Peyer's patch (tissue), 4 donors: ENCODE results near the gene ARHGAP24.
"Not testable (repeated sequence)": the region's sequence is repeated elsewhere in the genome, so short reads cannot be mapped to it uniquely, and the experiment has no call there.

ENCODE experiments used
- POLR2A ChIP-seq, 2 donors: fragments of 450-650 bp; IDR thresholded peaks; one replicate each; pipeline ENCODE4 v1.5.1; 2017; ENCODE audit warnings: antibody characterized with exemption in 2 of 2, mild to moderate bottlenecking in 2 of 2, moderate library complexity in 2 of 2
- TF ChIP-seq, protein P1 (sequence below), 6 experiments: fragments of 450-650 bp in 4 of 6; fragments of 200-600 bp in 2 of 6; sonication (generic) in 1 of 6; IDR thresholded peaks; one replicate each; pipeline ENCODE4 v1.5.1; 2017 to 2019; ENCODE audit warnings: antibody characterized with exemption in 6 of 6, mild to moderate bottlenecking in 3 of 6, moderate library complexity in 1 of 6

DNA sequence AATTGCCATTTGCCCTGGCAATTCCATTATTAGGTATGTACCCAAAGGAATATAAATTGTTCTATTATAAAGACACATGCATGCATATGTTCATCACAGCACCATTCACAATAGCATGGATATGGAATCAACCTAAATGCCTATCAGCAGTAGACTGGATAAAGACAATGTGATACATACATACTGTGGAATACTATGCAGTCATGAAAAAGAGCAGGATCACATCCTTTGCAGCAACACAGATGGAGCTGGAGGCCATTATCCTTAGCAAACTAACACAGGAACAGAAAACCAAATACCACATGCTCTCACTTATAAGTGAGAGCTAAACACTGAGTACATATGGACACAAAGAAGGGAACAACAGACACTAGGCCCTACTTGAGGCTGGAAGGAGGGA, 345.2 kb downstream of the ARHGAP24 start:
- TF ChIP-seq, protein P1, sequence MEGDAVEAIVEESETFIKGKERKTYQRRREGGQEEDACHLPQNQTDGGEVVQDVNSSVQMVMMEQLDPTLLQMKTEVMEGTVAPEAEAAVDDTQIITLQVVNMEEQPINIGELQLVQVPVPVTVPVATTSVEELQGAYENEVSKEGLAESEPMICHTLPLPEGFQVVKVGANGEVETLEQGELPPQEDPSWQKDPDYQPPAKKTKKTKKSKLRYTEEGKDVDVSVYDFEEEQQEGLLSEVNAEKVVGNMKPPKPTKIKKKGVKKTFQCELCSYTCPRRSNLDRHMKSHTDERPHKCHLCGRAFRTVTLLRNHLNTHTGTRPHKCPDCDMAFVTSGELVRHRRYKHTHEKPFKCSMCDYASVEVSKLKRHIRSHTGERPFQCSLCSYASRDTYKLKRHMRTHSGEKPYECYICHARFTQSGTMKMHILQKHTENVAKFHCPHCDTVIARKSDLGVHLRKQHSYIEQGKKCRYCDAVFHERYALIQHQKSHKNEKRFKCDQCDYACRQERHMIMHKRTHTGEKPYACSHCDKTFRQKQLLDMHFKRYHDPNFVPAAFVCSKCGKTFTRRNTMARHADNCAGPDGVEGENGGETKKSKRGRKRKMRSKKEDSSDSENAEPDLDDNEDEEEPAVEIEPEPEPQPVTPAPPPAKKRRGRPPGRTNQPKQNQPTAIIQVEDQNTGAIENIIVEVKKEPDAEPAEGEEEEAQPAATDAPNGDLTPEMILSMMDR (IDR thresholded peaks at IDR 0.05), result not testable (repeated sequence)
- not testable (repeated sequence) for TF ChIP-seq POLR2A (IDR thresholded peaks at IDR 0.05)
